Measurements from ENCODE around the gene EIF3K.

The EIF3K gene

GRCh38 chr19:38666663-38667511 is 47.9 kb downstream of the EIF3K start:
- peak; percentile 79 for DNase-seq (ENCODE audit: low read depth, low spot score)
- TF ChIP-seq CTCF (IDR thresholded peaks at IDR 0.05; ENCODE audit: low read depth, low read length) = no peak
- H3K4me3 ChIP-seq (ENCODE audit: low read depth, low read length) = no peak overlapping the region
- in situ Hi-C loops (cut with HindIII; ENCODE audit: low sequenced_read_pairs) = no loop called here

- no peak overlapping the region for H3K4me3 ChIP-seq (ENCODE audit: low read depth, low read length)
- TF ChIP-seq CTCF (IDR thresholded peaks at IDR 0.05; ENCODE audit: low read depth, low read length) = no peak
- in situ Hi-C loops (cut with HindIII; ENCODE audit: low sequenced_read_pairs) = no loop called here
- DNase-seq (ENCODE audit: low read depth, low spot score) = peak; percentile 88
Observed at GRCh38 chr19:38667661-38668171, 48.7 kb downstream of the EIF3K start.

- H3K4me3 ChIP-seq (ENCODE audit: low read depth, low read length) = no peak overlapping the region
- in situ Hi-C loops (cut with HindIII; ENCODE audit: low sequenced_read_pairs) = no loop called here
- no peak for TF ChIP-seq CTCF (IDR thresholded peaks at IDR 0.05; ENCODE audit: low read depth, low read length)
- no peak for DNase-seq (ENCODE audit: low read depth, low spot score)
Observed at GRCh38 chr19:38669552-38669951, 50.6 kb downstream of the EIF3K start.

GRCh38 chr19:38670921-38671398 is 52.0 kb downstream of the EIF3K start:
- H3K4me3 ChIP-seq (ENCODE audit: low read depth, low read length) = no peak overlapping the region
- in situ Hi-C loops (cut with HindIII; ENCODE audit: low sequenced_read_pairs) = no loop called here
- no peak for TF ChIP-seq CTCF (IDR thresholded peaks at IDR 0.05; ENCODE audit: low read depth, low read length)
- no peak for DNase-seq (ENCODE audit: low read depth, low spot score)

GRCh38 chr19:38671654-38672053 is 52.7 kb downstream of the EIF3K start:
- no peak for TF ChIP-seq CTCF (IDR thresholded peaks at IDR 0.05; ENCODE audit: low read depth, low read length)
- no peak for DNase-seq (ENCODE audit: low read depth, low spot score)
- in situ Hi-C loops (cut with HindIII; ENCODE audit: low sequenced_read_pairs) = no loop called here
- H3K4me3 ChIP-seq (ENCODE audit: low read depth, low read length) = no peak overlapping the region

- no peak for TF ChIP-seq CTCF (IDR thresholded peaks at IDR 0.05; ENCODE audit: low read depth, low read length)
- H3K4me3 ChIP-seq (ENCODE audit: low read depth, low read length) = no peak overlapping the region
- no peak for DNase-seq (ENCODE audit: low read depth, low spot score)
- in situ Hi-C loops (cut with HindIII; ENCODE audit: low sequenced_read_pairs) = no loop called here
Observed at GRCh38 chr19:38673030-38673429, 54.0 kb downstream of the EIF3K start.
